Loucy (cell line): ENCODE measurements around the gene CACNA1B.

Source experiments
- H2AFZ ChIP-seq: fragments of 200-600 bp; sonication (generic); 2 replicates; pipeline ENCODE4 v1.6.0; 2016; ENCODE audit warnings: antibody characterized with exemption, mild to moderate bottlenecking, low read length, moderate library complexity
- H3F3A ChIP-seq: fragments of 200-600 bp; 2 replicates; pipeline ENCODE4 v1.6.0; 2016; ENCODE audit warnings: antibody characterized with exemption, low read depth, mild to moderate bottlenecking
- H3K27me3 ChIP-seq: fragments of 200-600 bp; sonication (generic); 2 replicates; pipeline ENCODE4 v1.6.1; 2014; ENCODE audit warnings: low read length, mild to moderate bottlenecking; ENCODE audit not compliant: insufficient read depth, poor library complexity, severe bottlenecking
- H3K36me3 ChIP-seq: fragments of 200-600 bp; sonication (generic); 2 replicates; pipeline ENCODE4 v1.6.1; 2016; ENCODE audit warnings: low read length; ENCODE audit not compliant: insufficient read depth
- H3K4me1 ChIP-seq: fragments of 200-600 bp; sonication (generic); 2 replicates; pipeline ENCODE4 v1.5.1; 2014; ENCODE audit warnings: low read length, mild to moderate bottlenecking; ENCODE audit not compliant: insufficient read depth, poor library complexity, severe bottlenecking
- H3K4me2 ChIP-seq: fragments of 200-600 bp; sonication (generic); 2 replicates; pipeline ENCODE4 v1.6.0; 2014; ENCODE audit warnings: antibody characterized with exemption, low read length, low read depth, mild to moderate bottlenecking; ENCODE audit not compliant: poor library complexity, severe bottlenecking
- H3K4me3 ChIP-seq: fragments of 200-600 bp; sonication (generic); 2 replicates; pipeline ENCODE4 v1.5.1; 2014; ENCODE audit warnings: low read length, mild to moderate bottlenecking, mixed read lengths; ENCODE audit not compliant: poor library complexity, severe bottlenecking
- H3K79me2 ChIP-seq: fragments of 200-600 bp; sonication (generic); 2 replicates; pipeline ENCODE4 v1.6.1; 2014; ENCODE audit warnings: low read length; ENCODE audit not compliant: insufficient read depth
- H3K9ac ChIP-seq: fragments of 200-600 bp; sonication (generic); 2 replicates; pipeline ENCODE4 v1.6.0; 2014; ENCODE audit warnings: mild to moderate bottlenecking, low read depth, low read length, moderate library complexity; ENCODE audit not compliant: poor library complexity, severe bottlenecking
- H3K9me2 ChIP-seq: fragments of 200-600 bp; sonication (generic); replicated peaks from 2 replicates; pipeline ENCODE4 v1.6.1; 2016; ENCODE audit warnings: low read depth, low read length, mixed read lengths
- H3K9me3 ChIP-seq: fragments of 200-600 bp; sonication (generic); 2 replicates; pipeline ENCODE4 v1.6.1; 2014; ENCODE audit warnings: mild to moderate bottlenecking, antibody characterized with exemption, low read length, low read depth; ENCODE audit not compliant: insufficient read depth
- H4K20me1 ChIP-seq: fragments of 200-600 bp; sonication (generic); 2 replicates; pipeline ENCODE4 v1.6.0; 2014; ENCODE audit warnings: antibody characterized with exemption, low read length, mild to moderate bottlenecking; ENCODE audit not compliant: insufficient read depth, poor library complexity, severe bottlenecking
- EZH2phosphoT487 ChIP-seq: fragments of 200-600 bp; IDR thresholded peaks from 2 replicates; pipeline ENCODE4 v1.6.1; 2018; ENCODE audit warnings: antibody characterized with exemption, mild to moderate bottlenecking, moderate library complexity, borderline replicate concordance
- TF ChIP-seq, protein P1 (sequence below): fragments of 200-600 bp; sonication (generic); conservative IDR thresholded peaks from 2 replicates; pipeline ENCODE4 v1.5.1; 2014; ENCODE audit warnings: mild to moderate bottlenecking, antibody characterized with exemption, low read length

Gene CACNA1B

GRCh38 chr9:137967280-137967953, 89.8 kb downstream of the CACNA1B start:
- Histone ChIP-seq H3K4me1 (no peaks in the 10 kb centered on the region), H3K79me2 (no peaks in the 10 kb centered on the region), H3K36me3 (no peaks in the 10 kb centered on the region), H3K9me3 (peaks cover 41% of the 10 kb centered on the region; the same call in 1 of the 2 replicates), H3K9me2 (no peaks in the 10 kb centered on the region), H2AFZ (no peak overlapping the region), H3K4me3 (no peak overlapping the region), H4K20me1 (no peaks in the 10 kb centered on the region), H3K4me2 (no peak overlapping the region), H3F3A (no peaks in the 10 kb centered on the region), H3K27me3 (no peaks in the 10 kb centered on the region), H3K9ac (no peak overlapping the region)
- TF ChIP-seq, protein P1, sequence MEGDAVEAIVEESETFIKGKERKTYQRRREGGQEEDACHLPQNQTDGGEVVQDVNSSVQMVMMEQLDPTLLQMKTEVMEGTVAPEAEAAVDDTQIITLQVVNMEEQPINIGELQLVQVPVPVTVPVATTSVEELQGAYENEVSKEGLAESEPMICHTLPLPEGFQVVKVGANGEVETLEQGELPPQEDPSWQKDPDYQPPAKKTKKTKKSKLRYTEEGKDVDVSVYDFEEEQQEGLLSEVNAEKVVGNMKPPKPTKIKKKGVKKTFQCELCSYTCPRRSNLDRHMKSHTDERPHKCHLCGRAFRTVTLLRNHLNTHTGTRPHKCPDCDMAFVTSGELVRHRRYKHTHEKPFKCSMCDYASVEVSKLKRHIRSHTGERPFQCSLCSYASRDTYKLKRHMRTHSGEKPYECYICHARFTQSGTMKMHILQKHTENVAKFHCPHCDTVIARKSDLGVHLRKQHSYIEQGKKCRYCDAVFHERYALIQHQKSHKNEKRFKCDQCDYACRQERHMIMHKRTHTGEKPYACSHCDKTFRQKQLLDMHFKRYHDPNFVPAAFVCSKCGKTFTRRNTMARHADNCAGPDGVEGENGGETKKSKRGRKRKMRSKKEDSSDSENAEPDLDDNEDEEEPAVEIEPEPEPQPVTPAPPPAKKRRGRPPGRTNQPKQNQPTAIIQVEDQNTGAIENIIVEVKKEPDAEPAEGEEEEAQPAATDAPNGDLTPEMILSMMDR: no peak
- TF ChIP-seq EZH2phosphoT487: no peak

DNA sequence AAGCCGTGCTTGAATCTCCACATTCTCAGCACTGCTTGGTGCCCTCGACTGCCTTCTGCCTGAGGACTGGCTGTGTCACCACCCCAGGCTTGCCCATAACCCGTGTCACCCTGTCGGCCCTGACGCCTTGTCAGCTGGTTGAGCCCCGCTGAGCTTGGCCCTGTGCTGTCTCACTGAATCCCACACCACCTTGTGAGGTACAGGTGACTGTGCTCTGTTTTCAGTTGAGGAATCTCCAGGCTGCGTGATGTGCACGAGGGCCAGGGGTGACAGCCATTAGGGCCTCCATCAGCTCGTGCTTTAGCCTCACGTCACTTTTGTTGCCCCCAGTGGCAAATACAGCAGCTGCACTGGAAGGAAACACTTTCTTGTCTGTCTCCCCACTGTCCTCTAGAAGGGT, 90.7 kb downstream of the CACNA1B start:
- H3K27me3 ChIP-seq: no peaks in the 10 kb centered on the region
- H3K9ac ChIP-seq: no peak overlapping the region
- no peaks in the 10 kb centered on the region for H3K9me2 ChIP-seq
- no peak overlapping the region for H2AFZ ChIP-seq
- no peaks in the 10 kb centered on the region for H3K36me3 ChIP-seq
- TF ChIP-seq, protein P1: no peak
- no peak for TF ChIP-seq EZH2phosphoT487
- H3F3A ChIP-seq: no peaks in the 10 kb centered on the region
- no peak overlapping the region for H3K4me2 ChIP-seq
- no peak overlapping the region for H3K4me3 ChIP-seq
- no peaks in the 10 kb centered on the region for H3K4me1 ChIP-seq
- H4K20me1 ChIP-seq: no peaks in the 10 kb centered on the region
- peaks cover 49% of the 10 kb centered on the region; the same call in 1 of the 2 replicates for H3K9me3 ChIP-seq
- no peaks in the 10 kb centered on the region for H3K79me2 ChIP-seq

DNA sequence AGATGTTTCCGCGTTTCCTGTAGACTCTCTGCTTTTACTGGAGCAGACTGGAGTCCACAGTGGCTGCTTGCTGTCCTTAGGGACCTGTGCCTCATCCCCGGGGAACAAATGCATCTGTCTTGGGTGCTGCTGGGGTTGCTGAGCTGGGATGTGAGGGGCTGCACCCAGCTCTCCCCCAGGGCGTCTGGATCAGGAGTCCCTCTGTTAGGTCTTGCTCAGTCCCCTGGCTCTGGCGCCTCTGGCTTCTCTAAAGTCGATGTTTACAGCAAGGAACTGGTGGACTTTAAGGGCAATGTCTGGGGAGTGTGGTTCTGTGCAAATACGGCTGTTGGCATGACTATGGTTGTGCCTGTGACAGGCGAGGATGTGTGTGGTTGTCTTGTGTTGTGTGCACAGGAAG, 91.4 kb downstream of the CACNA1B start:
- H3K9ac ChIP-seq: no peak overlapping the region
- no peaks in the 10 kb centered on the region for H3K4me1 ChIP-seq
- H3K4me2 ChIP-seq: no peak overlapping the region
- H3K4me3 ChIP-seq: no peak overlapping the region
- no peaks in the 10 kb centered on the region for H3K79me2 ChIP-seq
- H3K36me3 ChIP-seq: no peaks in the 10 kb centered on the region
- no peaks in the 10 kb centered on the region for H3F3A ChIP-seq
- H4K20me1 ChIP-seq: no peaks in the 10 kb centered on the region
- H3K9me3 ChIP-seq: peaks cover 55% of the 10 kb centered on the region; the same call in 1 of the 2 replicates
- H3K27me3 ChIP-seq: no peaks in the 10 kb centered on the region
- no peaks in the 10 kb centered on the region for H3K9me2 ChIP-seq
- no peak overlapping the region for H2AFZ ChIP-seq
- TF ChIP-seq, protein P1: no peak
- no peak for TF ChIP-seq EZH2phosphoT487
